SK-N-MC (cell line): ENCODE results near the gene PLA1A.

ENCODE experiments used
- EZH2 ChIP-seq: fragments of 200-600 bp; sonication (generic); IDR thresholded peaks from one replicate; pipeline ENCODE4 v1.6.1; 2017; ENCODE audit warnings: antibody characterized with exemption
- FOXP2 ChIP-seq: optimal IDR thresholded peaks from 2 replicates; pipeline ENCODE3; 2011; ENCODE audit warnings: mild to moderate bottlenecking, moderate library complexity; ENCODE audit not compliant: insufficient read depth; ENCODE audit errors: extremely low read length, control extremely low read depth
- POLR2AphosphoS5 ChIP-seq: IDR thresholded peaks from 2 replicates; pipeline ENCODE4 v1.6.1; 2012; ENCODE audit warnings: mild to moderate bottlenecking, low read depth, low read length, borderline replicate concordance

GRCh38 chr3:119636891-119637611 lies 39.4 kb downstream of the PLA1A start:
- TF ChIP-seq EZH2, result no peak
- TF ChIP-seq POLR2AphosphoS5, result no peak
- TF ChIP-seq FOXP2, result no peak
